ENCODE measurements around the gene GDF15. TPM values are rescaled to one million over a fixed set of nuclear protein-coding genes. Genes with fewer than 3 reads are reported as not detected.
A peak's percentile ranks its signal among the peaks of the same experiment; 100 is the strongest.
"Not testable (repeated sequence)": the region's sequence is repeated elsewhere in the genome, so short reads cannot be mapped to it uniquely, and the experiment has no call there.

Gene GDF15
- polyA plus RNA-seq, 4 donors: 1.1 to 23.7 (median 7.6) TPM

DNA sequence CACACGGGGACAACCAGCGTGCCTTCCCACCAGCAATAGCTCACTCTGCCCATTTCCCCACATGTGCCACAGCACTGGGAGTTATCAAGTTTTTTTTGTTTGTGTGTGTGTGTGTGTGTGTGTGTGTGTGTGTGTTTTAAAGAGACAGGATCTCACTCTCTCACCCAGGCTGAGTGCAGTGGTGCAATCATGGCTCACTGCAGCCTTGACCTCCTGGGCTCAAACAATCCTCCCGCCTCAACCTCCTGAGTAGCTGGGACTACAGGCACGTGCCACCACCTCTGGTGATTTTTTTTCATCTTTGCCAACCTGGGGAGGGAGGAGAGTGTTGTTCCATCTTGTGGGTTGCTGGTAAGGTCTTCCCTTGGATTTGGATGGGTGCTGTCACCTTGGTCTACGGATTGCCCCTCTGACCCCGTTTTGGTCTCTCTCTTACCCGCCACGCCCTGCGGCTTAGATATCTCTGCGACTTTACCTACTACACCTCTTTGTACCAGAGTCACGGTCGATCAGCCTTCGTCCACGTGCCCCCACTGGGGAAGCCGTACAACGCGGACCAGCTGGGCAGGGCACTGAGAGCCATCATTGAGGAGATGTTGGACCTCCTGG, 22.9 kb upstream of the GDF15 start:
- no peak for DNase-seq (ENCODE audit: low read depth in 4 of 4, low spot score in 3 of 4)

DNA sequence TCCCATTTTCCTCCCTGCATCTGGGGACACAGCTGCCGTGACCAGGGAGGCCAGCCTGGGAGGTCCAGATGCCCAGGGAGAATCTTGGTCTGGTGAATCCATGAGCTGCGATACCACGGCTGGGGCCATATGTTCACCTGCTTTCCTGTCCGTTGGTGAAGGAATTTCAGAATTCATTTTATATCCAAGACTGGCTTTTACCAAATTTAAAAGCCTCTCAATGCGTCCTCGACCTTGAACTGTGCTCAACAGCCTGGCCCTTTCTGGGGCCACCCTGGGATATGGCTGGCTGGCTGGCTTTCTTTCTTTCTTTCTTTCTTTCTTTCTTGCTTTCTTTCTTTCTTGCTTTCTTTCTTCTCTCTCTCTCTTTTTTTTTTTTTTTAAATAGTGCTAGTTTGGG, 22.2 kb upstream of the GDF15 start:
- no peak for DNase-seq (ENCODE audit: low read depth in 4 of 4, low spot score in 3 of 4)

DNA sequence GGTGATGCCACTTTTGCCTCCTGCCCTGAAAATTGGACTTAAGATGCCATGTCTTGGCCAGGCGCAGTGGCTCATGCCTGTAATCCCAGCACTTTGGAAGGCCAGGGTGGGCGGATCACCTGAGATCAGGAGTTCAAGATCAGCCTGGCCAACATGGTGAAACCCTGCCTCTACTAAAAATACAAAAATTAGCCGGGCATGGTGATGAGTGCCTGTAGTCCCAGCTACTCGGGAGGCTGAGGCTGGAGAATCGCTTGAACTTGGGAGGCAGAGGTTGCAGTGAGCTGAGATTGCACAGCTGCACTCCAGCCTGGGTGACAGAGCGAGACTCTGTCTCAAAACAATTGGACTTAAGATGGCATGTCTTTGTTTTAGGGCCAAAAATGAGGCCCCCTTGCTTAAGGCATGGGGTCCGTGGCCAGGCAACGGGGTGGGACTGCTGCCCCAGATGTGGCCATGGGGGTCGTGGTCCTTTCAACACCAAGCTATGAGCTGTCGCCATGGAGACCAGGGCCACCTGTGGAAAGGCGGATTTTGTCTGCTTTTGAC, 21.6 kb upstream of the GDF15 start:
- not testable (repeated sequence) for DNase-seq (ENCODE audit: low read depth in 4 of 4, low spot score in 3 of 4)

DNA sequence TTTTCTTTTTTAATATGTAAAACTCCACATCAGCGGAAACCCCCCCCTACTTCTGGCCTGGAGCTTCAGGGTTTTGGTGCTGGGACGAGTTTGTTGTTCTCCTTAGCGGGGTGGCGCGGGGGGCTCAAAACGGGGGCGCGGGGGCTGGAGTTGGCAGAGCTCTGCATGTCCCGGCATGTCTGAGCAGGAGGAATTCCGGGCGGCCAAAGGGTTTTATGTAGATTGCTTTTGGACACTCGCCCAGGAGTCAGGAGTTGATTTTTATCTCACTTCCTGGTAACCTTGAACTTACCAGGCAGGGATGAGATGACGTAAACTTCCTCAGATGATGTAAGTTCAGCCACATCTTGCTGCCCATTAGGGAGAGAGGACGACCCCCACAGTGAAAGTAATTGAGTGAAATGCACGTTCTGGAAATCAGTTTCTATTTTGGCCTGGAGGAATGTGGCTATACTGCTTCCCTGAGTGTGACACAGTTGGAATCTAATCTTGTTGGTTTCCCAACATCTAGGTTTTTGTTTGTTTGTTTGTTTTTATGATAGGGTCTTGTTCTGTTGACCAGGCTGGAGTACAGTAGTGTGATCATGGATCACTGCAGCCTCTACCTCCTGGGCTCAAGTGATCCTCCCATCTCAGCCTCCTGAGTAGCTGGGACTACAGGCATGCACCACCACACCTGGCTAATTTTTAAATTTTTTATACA, 21.0 kb upstream of the GDF15 start:
- DNase-seq (ENCODE audit: low read depth in 4 of 4, low spot score in 3 of 4): peak; percentile 79 to 89 (median 84)

DNA sequence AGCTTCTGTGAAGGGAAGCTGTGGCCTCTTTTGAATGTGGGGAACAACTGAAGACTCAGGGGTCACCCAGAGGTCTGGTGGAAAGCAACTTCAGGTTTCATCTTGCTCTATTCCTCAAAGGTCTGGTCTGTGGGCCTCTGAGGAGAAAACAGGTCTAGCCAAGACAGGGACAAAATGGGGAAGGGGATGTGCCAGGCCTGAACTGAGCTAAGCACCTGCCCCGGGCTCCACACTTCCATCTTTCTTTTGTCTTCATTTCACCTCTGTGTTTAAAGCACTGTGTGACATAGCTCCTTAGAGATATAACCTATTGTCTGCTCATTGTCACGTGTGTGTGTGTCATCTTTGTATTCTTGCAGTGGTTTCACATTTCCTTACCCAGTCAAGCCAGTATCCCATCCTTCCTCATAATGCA, 19.9 kb upstream of the GDF15 start:
- no peak for DNase-seq (ENCODE audit: low read depth in 4 of 4, low spot score in 3 of 4)

DNA sequence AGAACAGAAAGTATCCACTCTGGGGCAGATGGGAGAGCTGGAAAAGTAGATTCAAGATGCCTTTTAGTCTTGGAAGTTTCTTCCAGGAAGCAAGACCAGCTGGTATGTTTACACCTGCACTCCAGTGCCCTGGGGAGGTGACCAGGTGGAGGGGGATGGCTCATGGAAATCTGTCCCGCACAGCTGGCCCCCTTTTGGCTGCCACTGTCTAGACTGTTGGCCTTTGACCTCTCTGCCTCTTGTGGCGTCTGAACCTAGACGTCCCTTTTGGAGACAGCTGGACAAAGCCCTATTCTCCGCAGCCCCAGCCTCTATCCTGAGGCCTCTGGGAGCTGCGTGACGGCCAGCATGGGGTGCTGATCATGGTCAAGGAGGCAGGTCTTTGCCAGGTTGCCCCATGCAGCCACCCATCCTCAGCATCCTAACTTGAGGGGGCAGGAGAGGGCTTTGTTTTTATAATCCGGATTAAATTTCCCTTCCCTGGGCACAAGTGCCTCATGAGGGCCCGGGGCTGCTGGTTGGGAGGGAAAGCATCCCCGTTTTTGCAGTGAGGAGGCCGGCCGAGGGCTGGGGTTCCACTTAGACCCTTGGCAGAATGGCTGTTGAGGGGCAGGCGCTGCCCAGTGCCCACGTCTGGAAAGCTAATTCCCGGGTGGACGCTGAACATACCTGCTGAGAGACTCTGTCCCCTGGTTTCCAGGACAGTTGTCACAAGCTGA, 17.3 kb upstream of the GDF15 start:
- no peak for DNase-seq (ENCODE audit: low read depth in 4 of 4, low spot score in 3 of 4)

DNA sequence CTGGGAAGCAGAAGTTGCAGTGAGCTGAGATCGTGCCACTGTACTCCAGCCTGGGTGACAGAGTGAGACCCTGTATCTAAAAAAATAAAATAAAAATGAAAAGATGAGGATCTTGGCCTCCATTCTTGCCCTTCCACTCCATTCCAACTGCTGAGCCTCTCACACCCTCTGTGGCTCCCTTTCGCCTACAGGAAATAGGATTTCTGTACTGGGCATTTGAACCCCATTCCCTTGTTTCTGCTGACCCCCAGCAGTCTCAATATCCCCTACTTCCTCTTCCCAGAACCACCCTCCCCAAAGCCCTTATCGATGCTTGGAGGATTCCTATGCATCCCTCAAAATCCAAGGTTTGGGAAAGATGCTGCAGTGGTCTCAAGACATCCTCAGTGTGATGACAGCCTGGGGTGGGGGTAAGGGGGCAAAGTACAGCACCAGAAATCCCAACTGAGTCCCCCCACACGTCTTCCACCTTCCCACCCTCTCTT, 12.5 kb upstream of the GDF15 start:
- DNase-seq (ENCODE audit: low read depth in 4 of 4, low spot score in 3 of 4): no peak

DNA sequence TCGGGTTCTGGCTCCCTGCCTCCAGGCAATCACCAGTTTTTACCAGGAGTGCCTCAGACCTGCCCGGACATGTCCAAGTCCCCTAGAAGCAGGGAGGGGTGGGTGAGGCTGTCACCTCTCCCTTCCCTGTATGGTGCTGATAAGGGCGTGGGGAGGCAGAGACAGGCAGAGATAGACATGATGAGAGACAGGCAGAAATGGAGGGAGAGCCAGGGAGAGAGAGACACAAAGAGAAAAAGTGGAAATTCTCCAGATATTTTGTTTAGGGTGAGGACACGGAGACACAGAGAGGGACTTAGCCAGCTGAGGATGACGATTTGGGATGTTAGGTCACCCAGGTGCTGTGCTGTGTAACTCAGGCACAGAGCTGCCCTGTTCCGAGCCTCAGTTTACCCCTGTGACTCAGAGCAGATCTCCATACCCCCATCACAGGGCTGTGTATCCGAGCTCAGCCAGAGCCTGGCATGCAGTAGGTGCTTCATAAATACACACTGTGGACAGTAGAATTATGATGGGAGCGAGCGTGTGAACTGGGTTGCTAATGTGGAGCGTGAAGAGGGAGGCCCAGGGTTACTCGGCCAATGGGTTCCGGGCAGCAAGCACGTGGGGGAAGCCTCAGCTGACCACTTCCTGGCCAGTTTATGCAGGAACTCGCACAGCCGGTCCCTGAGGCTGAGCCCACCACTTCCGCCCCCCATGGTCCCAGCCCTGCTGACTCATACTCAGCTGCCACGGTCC, 11.9 kb upstream of the GDF15 start:
- DNase-seq (ENCODE audit: low read depth in 4 of 4, low spot score in 3 of 4): peak; percentile 67 to 83 (median 77)

DNA sequence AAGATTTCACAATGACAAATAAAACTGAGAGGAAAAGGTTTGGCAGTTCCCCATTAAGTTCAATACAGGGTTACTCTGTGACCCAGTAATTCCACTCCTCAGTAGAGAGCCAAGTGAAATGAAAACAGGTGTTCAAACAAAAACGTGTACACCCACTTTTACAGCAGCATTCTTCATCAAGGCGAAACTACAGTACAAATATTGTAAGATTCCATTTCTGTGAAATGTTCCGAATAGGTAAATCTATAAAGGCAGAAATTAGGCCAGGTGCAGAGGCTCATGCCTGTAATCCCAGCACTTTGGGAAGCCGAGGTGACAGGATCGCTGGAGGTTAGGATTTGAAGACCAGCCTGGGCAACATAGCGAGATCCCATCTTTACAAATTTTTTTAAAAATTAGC, 8.9 kb upstream of the GDF15 start:
- no peak for DNase-seq (ENCODE audit: low read depth in 4 of 4, low spot score in 3 of 4)

DNA sequence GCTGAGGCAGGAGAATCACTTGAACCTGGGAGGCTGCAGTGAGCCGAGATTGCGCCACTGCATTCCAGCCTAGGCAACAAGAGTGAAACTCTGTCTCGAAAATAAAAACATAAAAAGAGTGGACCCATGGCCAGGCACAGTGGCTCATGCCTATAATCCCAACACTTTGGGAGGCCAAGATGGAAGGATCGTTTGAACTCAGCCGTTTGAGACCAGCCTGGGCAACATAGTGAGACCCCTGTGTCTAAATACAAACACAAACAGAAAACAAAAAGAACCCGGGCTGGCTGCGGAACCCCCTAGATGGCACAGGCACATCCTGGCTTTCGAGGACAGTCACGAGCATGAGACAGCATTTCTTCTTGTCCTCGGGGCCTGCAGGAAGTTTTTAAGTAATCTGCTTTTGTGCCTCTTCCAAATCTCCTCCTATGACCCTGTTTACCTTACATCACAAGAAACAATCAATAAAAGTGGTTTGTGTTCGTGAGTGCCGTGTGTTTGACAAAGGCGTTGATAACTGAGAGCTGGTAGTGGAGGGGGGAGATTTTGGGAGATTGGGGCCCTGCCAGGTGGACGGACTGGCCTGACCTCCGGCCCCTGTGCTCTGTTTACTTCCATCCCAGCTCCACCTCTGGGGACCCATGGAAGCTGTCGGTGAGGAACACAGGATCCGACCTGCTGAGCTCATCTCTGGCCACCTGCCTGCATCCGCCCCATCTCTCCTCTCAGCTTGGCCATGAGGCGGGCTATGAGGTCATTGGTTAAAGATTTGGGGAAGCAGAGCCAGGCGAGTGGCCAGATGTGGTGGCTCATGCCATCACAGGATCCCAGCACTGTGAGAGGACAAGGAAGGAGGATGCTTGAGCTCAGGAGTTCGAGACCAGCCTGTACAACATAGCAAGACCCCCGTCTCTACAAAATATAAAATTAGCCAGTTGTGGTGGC, 5.9 kb upstream of the GDF15 start:
- no peak for DNase-seq (ENCODE audit: low read depth in 4 of 4, low spot score in 3 of 4)

DNA sequence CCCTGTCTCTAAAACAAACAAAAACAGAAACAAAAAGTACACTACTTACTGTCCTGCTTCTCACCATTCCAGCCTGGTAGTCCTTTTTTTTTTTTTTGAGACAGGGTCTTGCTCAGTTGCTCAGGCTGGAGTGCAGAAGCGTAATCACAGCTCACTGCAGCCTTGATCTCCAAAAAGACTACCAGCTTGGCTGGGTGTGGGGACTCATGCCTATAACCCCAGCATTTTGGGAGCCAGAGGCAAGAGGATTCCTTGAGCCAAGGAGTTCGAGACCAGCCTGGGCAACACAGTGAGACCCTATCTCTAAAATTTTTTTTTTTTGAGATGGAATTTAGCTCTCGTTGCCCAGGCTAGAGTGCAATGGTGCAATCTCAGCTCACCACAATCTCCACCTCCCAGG, 5.1 kb upstream of the GDF15 start:
- no peak for DNase-seq (ENCODE audit: low read depth in 4 of 4, low spot score in 3 of 4)

DNA sequence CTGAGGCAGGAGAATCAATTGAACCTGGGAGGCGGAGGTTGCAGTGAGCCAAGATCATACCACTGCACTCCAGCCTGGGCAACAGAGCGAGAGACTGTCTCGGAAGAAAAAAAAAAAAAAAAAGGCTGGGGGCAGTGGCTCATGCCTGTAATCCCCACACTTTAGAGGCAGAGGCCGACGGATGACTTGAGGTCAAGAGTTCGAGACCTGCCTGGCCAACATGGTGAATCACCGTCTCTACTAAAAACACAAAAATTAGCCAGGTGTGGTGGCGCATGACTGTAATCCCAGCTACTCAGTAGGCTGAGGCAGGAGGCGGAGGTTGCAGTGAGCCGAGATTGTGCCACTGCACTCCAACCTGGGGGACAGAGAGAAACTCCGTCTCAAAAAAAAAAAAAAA, 2.3 kb upstream of the GDF15 start:
- not testable (repeated sequence) for DNase-seq (ENCODE audit: low read depth in 4 of 4, low spot score in 3 of 4)

DNA sequence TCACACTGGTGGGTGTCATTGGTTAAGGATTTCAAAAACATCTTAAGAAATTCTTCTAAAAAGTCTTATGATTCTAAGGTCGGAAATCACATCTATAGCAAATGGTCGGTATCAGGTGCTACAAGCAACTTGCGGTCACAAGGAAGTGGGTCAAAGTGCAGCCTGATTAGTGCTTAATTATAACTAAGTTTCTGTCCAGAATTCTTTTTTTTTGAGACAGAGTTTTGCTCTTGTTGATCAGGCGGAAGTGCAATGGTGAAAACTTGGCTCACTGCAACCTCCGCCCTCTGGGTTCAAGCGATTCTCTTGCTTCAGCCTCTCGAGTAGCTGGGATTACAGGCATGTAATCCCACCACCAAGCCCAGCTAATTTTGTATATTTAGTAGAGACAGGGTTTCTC, 1.2 kb upstream of the GDF15 start:
- no peak for DNase-seq (ENCODE audit: low read depth in 4 of 4, low spot score in 3 of 4)

DNA sequence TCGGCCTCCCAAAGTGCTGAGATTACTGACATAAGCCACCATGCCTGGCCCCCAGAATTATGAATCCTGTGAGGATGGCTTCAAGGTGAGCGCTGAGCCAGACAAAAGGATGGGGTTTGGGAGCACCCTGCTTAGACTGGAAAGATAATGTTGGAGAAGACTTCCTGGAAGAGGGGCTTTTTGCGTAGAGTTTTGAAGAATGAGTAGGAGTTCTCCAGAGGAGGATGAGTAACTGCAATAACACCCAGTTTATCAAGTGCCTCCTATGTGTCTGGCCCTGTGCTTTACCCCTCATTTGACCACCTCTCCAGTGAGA, 641 bp upstream of the GDF15 start:
- DNase-seq (ENCODE audit: low read depth in 4 of 4, low spot score in 3 of 4): no peak

DNA sequence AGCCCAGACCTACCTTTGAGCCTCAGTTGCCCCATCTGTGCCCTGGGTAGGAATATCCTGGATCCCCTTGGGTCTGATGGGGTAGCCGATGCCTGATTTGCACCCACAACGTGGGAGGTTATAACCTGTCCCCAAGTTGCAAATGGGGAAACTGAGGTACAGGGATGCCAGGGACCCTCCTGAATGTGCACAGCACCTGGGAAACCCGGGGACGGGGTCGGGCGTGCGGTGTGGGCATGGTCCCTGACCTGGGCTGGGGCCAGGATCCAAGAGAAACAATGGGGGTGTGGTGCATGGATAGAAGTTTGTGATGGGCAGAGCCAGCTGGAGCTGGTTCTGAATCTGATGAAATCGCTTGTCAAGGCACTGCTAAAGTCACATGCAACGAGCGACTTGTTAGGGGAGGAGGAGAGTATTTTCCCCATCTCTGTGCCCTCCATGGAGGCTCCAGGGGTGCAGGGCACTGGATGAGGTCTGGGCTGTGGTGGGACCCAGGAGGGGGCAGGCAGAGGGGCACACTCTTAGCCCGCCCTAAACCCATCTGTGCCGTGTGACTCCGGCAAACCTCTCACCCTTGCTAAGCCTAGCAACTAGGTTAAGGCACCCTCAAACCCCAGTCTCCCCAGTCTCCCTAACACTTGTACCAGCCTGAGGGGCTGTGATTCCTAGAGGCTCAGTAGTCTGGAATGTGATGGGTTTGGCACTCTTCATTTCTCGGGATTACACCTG, 749 bp downstream of the GDF15 start:
- no peak for DNase-seq (ENCODE audit: low read depth in 4 of 4, low spot score in 3 of 4)

DNA sequence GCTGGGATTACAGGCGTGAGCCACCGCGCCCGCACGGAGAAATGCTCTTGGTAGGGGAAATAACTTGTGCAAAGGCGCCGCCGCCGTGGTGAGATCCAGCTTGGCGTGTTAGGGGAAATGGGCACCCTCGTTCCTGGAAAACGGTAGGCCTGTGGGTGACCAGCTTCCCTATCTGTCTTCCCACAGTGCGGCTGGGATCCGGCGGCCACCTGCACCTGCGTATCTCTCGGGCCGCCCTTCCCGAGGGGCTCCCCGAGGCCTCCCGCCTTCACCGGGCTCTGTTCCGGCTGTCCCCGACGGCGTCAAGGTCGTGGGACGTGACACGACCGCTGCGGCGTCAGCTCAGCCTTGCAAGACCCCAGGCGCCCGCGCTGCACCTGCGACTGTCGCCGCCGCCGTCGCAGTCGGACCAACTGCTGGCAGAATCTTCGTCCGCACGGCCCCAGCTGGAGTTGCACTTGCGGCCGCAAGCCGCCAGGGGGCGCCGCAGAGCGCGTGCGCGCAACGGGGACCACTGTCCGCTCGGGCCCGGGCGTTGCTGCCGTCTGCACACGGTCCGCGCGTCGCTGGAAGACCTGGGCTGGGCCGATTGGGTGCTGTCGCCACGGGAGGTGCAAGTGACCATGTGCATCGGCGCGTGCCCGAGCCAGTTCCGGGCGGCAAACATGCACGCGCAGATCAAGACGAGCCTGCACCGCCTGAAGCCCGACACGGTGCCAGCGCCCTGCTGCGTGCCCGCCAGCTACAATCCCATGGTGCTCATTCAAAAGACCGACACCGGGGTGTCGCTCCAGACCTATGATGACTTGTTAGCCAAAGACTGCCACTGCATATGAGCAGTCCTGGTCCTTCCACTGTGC, 2.4 kb downstream of the GDF15 start:
- DNase-seq (ENCODE audit: low read depth in 4 of 4, low spot score in 3 of 4): peak in 2 of 4 donors; percentile 69 to 76

DNA sequence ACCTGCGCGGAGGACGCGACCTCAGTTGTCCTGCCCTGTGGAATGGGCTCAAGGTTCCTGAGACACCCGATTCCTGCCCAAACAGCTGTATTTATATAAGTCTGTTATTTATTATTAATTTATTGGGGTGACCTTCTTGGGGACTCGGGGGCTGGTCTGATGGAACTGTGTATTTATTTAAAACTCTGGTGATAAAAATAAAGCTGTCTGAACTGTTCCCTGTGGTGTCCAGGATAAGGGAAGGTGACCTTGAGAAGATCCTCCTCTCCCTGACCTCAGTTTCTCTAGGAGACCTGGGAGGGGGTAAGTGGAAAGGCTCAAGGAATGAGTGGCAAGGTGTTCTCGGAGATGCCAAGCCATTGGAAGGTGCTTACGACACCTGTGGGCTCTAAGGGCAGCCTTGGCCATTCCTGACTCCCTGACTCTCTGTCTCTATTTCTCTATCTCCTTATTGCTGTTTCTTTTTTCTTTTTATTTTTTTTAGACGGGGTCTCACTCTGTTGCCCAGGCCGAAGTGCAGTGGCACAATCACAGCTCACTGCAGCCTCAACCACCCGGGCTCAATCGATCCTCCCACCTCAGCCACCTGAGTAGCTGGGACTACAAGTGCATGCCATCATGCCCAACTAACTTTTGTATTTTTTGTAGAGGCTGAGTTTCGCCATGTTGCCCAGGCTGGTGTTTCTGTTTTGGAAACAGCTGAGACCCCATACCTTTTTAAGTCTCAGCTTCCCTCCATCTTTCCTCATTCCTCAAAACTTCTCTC, 3.2 kb downstream of the GDF15 start:
- DNase-seq (ENCODE audit: low read depth in 4 of 4, low spot score in 3 of 4): no peak

DNA sequence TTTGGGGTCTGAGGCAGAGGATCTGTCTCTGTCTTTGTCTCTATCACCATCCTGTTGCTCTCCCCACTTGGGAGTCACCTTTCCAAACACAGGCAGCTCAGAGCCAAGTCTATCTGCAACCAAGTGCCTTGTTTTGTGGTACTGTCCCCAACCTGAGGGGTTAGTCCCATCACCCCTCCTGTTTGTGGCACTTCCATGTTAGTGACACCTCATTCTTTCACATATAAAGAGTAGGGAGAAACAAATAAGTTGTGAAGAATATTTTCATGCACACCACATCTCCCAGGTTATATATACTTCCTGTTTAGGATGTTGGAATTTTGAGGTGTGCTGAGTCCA, 3.7 kb downstream of the GDF15 start:
- DNase-seq (ENCODE audit: low read depth in 4 of 4, low spot score in 3 of 4): no peak
